OCI-LY7 (cell line): Measurements from ENCODE around the gene RAF1. TPM values are rescaled to one million over a fixed set of nuclear protein-coding genes. Genes with fewer than 3 reads are reported as not detected.

ENCODE experiments used
- BruUV-seq: library from RNA; stranded (reverse); fragments of 400-500 nt; replicated peaks from 2 replicates; lab custom pipeline; 2021; lab: Mats Ljungman, UMichigan
- CTCF ChIA-PET: fragments of 300-600 bp; sonication (Branson Sonifier 250); formaldehyde crosslinking; loops from one replicate; lab custom pipeline; 2022; ENCODE audit warnings: antibody characterized with exemption; ENCODE audit not compliant: unreplicated experiment; lab: Charles Lee
- POLR2A ChIA-PET: fragments of 300-600 bp; sonication (Branson Sonifier 250); formaldehyde crosslinking; loops from one replicate; lab custom pipeline; 2022; ENCODE audit warnings: antibody characterized with exemption; lab: Charles Lee
- DNase-seq: peaks from one replicate; pipeline ENCODE4 v3.0.0-alpha.2; 2015; ENCODE audit warnings: low spot score
- H2AFZ ChIP-seq: fragments of 200-600 bp; sonication (generic), shearing (Covaris generic); 2 replicates; pipeline ENCODE4 v1.6.1; 2014; ENCODE audit warnings: mild to moderate bottlenecking, antibody characterized with exemption, low read length, moderate library complexity
- H3K27ac ChIP-seq: fragments of 200-600 bp; sonication (generic); 2 replicates; pipeline ENCODE4 v1.5.1; 2014; ENCODE audit warnings: mixed run types, low read depth, mild to moderate bottlenecking, moderate library complexity, low read length, inconsistent platforms; ENCODE audit not compliant: poor library complexity, severe bottlenecking
- H3K36me3 ChIP-seq: fragments of 200-600 bp; sonication (generic); 2 replicates; pipeline ENCODE4 v1.6.1; 2014; ENCODE audit warnings: mild to moderate bottlenecking, antibody characterized with exemption, low read length, moderate library complexity, mixed read lengths; ENCODE audit not compliant: insufficient read depth
- H3K4me1 ChIP-seq: fragments of 200-600 bp; sonication (generic); 2 replicates; pipeline ENCODE4 v1.5.1; 2014; ENCODE audit warnings: mild to moderate bottlenecking, low read length; ENCODE audit not compliant: insufficient read depth, poor library complexity, severe bottlenecking
- H3K4me2 ChIP-seq: fragments of 200-600 bp; sonication (generic); 2 replicates; pipeline ENCODE4 v1.6.1; 2014; ENCODE audit warnings: mild to moderate bottlenecking, low read length
- H3K4me3 ChIP-seq: fragments of 200-600 bp; sonication (generic); 2 replicates; pipeline ENCODE4 v1.5.1; 2014; ENCODE audit warnings: mild to moderate bottlenecking, low read depth, low read length; ENCODE audit not compliant: poor library complexity, severe bottlenecking
- H3K79me2 ChIP-seq: fragments of 200-600 bp; sonication (generic); 2 replicates; pipeline ENCODE4 v1.6.1; 2016; ENCODE audit warnings: low read depth, mild to moderate bottlenecking, low read length, moderate library complexity, mixed read lengths; ENCODE audit not compliant: insufficient read depth
- H3K9me2 ChIP-seq: fragments of 200-600 bp; sonication (generic); 2 replicates; pipeline ENCODE4 v1.6.1; 2016; ENCODE audit warnings: mild to moderate bottlenecking, low read length, mixed read lengths; ENCODE audit not compliant: insufficient read depth
- H3K9me3 ChIP-seq: fragments of 200-600 bp; sonication (generic); 2 replicates; pipeline ENCODE4 v1.6.1; 2014; ENCODE audit warnings: mild to moderate bottlenecking, mixed run types, low read length, mixed read lengths
- H4K20me1 ChIP-seq: fragments of 200-600 bp; sonication (generic); 2 replicates; pipeline ENCODE4 v1.6.1; 2014; ENCODE audit warnings: mild to moderate bottlenecking, antibody characterized with exemption, low read length, moderate library complexity, mixed read lengths; ENCODE audit not compliant: insufficient read depth
- CTCF ChIP-seq: fragments of 200-600 bp; sonication (generic); conservative IDR thresholded peaks from 2 replicates; pipeline ENCODE4 v1.5.1; 2014; ENCODE audit warnings: mild to moderate bottlenecking, antibody characterized with exemption, low read length, moderate library complexity, mixed read lengths
- EZH2phosphoT487 ChIP-seq: fragments of 200-600 bp; sonication (generic); IDR thresholded peaks from 2 replicates; pipeline ENCODE4 v1.6.1; 2018; ENCODE audit warnings: low read depth, borderline replicate concordance, mild to moderate bottlenecking, mixed run types, antibody characterized with exemption, low read length, moderate library complexity, mixed read lengths
- intact Hi-C: fragments of 100-400 bp; cut with micrococcal nuclease; formaldehyde crosslinking; loops from one replicate; pipeline ENCODE4 v1.10.0; 2022; ENCODE audit not compliant: unreplicated experiment
- total RNA-seq, 2 experiments: library from RNA; depleted of rRNA in 1 of 2; stranded (reverse); fragments of >200 nt in 1 of 2; shearing (Covaris generic) in 1 of 2; gene quantifications; 2 replicates each; pipeline ENCODE4 v1.2.3, GENCODE V29; 2014 to 2022

The RAF1 gene
- total RNA-seq, 2 experiments from 2014 or later = 88.0 to 90.8 TPM

- Histone ChIP-seq H3K4me2 (no peak overlapping the region), H3K9me3 (no peaks in the 10 kb centered on the region), H3K79me2 (no peaks in the 10 kb centered on the region), H3K27ac (no peak overlapping the region), H3K4me1 (no peaks in the 10 kb centered on the region), H3K36me3 (no peaks in the 10 kb centered on the region), H3K9me2 (no peaks in the 10 kb centered on the region), H2AFZ (no peak overlapping the region), H3K4me3 (no peak overlapping the region), H4K20me1 (no peaks in the 10 kb centered on the region)
- no peak for DNase-seq
- no TSS peak for BruUV-seq
- intact Hi-C loops = loop anchor here (10.0 kb wide), 1 partner anchor 84 kb away; no protein-coding TSS in a partner anchor
- TF ChIP-seq EZH2phosphoT487 (no peak), CTCF (no peak)
- ChIA-PET CTCF (no interaction called here), POLR2A (no interaction called here)
Measured at GRCh38 chr3:12700800-12701199, 36.9 kb upstream of the RAF1 start.

GRCh38 chr3:12695916-12696315 is 32.0 kb upstream of the RAF1 start:
- H3K36me3 ChIP-seq = no peaks in the 10 kb centered on the region
- H3K4me1 ChIP-seq = no peaks in the 10 kb centered on the region
- DNase-seq = no peak
- intact Hi-C loops = no loop called here
- CTCF ChIA-PET = no interaction called here
- no TSS peak for BruUV-seq
- POLR2A ChIA-PET = interaction anchor here (0.7 kb wide), 1 partner anchor 146 kb away, joined by 3 read pairs; the partner anchor contains the start of gene RPL32
- no peaks in the 10 kb centered on the region for H3K9me2 ChIP-seq
- H3K27ac ChIP-seq = no peak overlapping the region
- H3K9me3 ChIP-seq = no peaks in the 10 kb centered on the region
- no peaks in the 10 kb centered on the region for H4K20me1 ChIP-seq
- no peaks in the 10 kb centered on the region for H3K79me2 ChIP-seq
- no peak overlapping the region for H2AFZ ChIP-seq
- TF ChIP-seq CTCF (no peak), EZH2phosphoT487 (no peak)
- H3K4me2 ChIP-seq = no peak overlapping the region
- no peak overlapping the region for H3K4me3 ChIP-seq

DNA sequence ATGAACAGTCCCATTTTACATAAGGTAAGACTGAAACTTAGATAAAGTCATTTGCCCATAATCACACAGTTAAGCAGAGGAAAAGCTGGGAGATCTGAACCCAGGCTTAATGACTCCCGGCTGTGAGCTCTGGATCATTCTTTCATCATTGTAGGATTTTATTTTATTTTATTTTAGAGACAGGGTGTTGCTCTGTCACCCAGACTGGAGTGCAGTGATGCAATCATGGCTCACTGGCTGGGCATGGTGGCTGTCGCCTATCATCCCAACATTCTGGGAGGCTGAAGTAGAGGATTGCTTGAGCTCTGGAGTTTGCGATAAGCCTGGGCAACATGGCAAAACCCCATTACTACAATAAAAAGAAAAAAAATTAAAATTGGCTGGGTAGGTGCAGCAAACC is 31.2 kb upstream of the RAF1 start:
- Histone ChIP-seq H3K79me2 (no peaks in the 10 kb centered on the region), H3K4me2 (no peak overlapping the region), H4K20me1 (no peaks in the 10 kb centered on the region), H3K9me2 (no peaks in the 10 kb centered on the region), H3K27ac (no peak overlapping the region), H2AFZ (no peak overlapping the region), H3K9me3 (no peaks in the 10 kb centered on the region), H3K4me1 (no peaks in the 10 kb centered on the region), H3K4me3 (no peak overlapping the region), H3K36me3 (no peaks in the 10 kb centered on the region)
- TF ChIP-seq EZH2phosphoT487 (no peak), CTCF (no peak)
- POLR2A ChIA-PET = interaction anchor here (0.6 to 0.7 kb wide), 2 partner anchors 27 to 178 kb away, joined by 3 read pairs; no protein-coding TSS in a partner anchor
- DNase-seq = no peak
- no TSS peak for BruUV-seq
- intact Hi-C loops = no loop called here
- CTCF ChIA-PET = no interaction called here
